Measurements from ENCODE around the gene OOSP4A. TPM values are rescaled to one million over a fixed set of nuclear protein-coding genes. Genes with fewer than 3 reads are reported as not detected.

The OOSP4A gene
- not detected for total RNA-seq

GRCh38 chr11:59963733-59964132, at the start of gene OOSP4A:
TSS of gene OOSP4A (plus strand) at chr11:59964033. CDS start at chr11:59964033, 0 bp downstream.
- no peak within 1 kb of the TSS for H3K27ac Mint-ChIP-seq
- H3K27me3 Mint-ChIP-seq (ENCODE audit: low read depth), result peaks cover 11% of the 10 kb centered on the region
- H3K9me3 Mint-ChIP-seq, result no peaks in the 10 kb centered on the region
- no peak within 1 kb of the TSS for H3K4me3 Mint-ChIP-seq
- H3K4me1 Mint-ChIP-seq (ENCODE audit: low read depth), result no peaks in the 10 kb centered on the region
- H3K36me3 Mint-ChIP-seq (ENCODE audit: insufficient read depth in 2 of 2), result no peaks in the 10 kb centered on the region
- DNase-seq (no peak), ATAC-seq (replicated peaks in 1 of 2) (no peak)

GRCh38 chr11:59918480-59918879, 45.4 kb upstream of the OOSP4A start:
- DNase-seq (no peak), ATAC-seq (replicated peaks in 1 of 2) (no peak)
- Mint-ChIP-seq H3K4me1 (ENCODE audit: low read depth) (no peaks in the 10 kb centered on the region), H3K27ac (no peak overlapping the region), H3K27me3 (ENCODE audit: low read depth) (no peaks in the 10 kb centered on the region), H3K36me3 (ENCODE audit: insufficient read depth in 2 of 2) (peaks cover 2 to 11% of the 10 kb centered on the region in 2 donors), H3K4me3 (no peak overlapping the region), H3K9me3 (peaks cover 13 to 17% of the 10 kb centered on the region in 2 donors)

- Mint-ChIP-seq H3K27me3 (ENCODE audit: low read depth) (no peaks in the 10 kb centered on the region), H3K9me3 (peaks cover 16 to 20% of the 10 kb centered on the region in 2 donors), H3K4me1 (ENCODE audit: low read depth) (no peaks in the 10 kb centered on the region), H3K4me3 (no peak overlapping the region), H3K27ac (no peak overlapping the region), H3K36me3 (ENCODE audit: insufficient read depth in 2 of 2) (peaks cover 2 to 13% of the 10 kb centered on the region in 2 donors)
- ATAC-seq (replicated peaks in 1 of 2) (no peak), DNase-seq (peak; percentile 26 to 34)
Measured at GRCh38 chr11:59918987-59919589, 44.7 kb upstream of the OOSP4A start.

GRCh38 chr11:59923813-59924212, 40.0 kb upstream of the OOSP4A start:
- no peak overlapping the region for H3K27ac Mint-ChIP-seq
- ATAC-seq (replicated peaks in 1 of 2), result no peak

GRCh38 chr11:59931688-59932087, 32.1 kb upstream of the OOSP4A start:
- Mint-ChIP-seq H3K36me3 (ENCODE audit: insufficient read depth in 2 of 2) (peaks cover 0 to 2% of the 10 kb centered on the region in 2 donors), H3K27ac (no peak overlapping the region), H3K27me3 (ENCODE audit: low read depth) (no peaks in the 10 kb centered on the region), H3K4me1 (ENCODE audit: low read depth) (no peaks in the 10 kb centered on the region), H3K4me3 (no peak overlapping the region), H3K9me3 (peaks cover 9 to 11% of the 10 kb centered on the region in 2 donors)
- ATAC-seq (replicated peaks in 1 of 2) (no peak), DNase-seq (no peak)

More at GRCh38 chr11:59923813-59924212, 40.0 kb upstream of the OOSP4A start:
- Mint-ChIP-seq H3K9me3 (peaks cover 26 to 29% of the 10 kb centered on the region in 2 donors), H3K4me1 (ENCODE audit: low read depth) (no peaks in the 10 kb centered on the region), H3K36me3 (ENCODE audit: insufficient read depth in 2 of 2) (peaks cover 12 to 15% of the 10 kb centered on the region in 2 donors), H3K4me3 (no peak overlapping the region), H3K27me3 (ENCODE audit: low read depth) (no peaks in the 10 kb centered on the region)
- no peak for DNase-seq

- H3K36me3 Mint-ChIP-seq (ENCODE audit: insufficient read depth in 2 of 2), result no peaks in the 10 kb centered on the region
- no peak for ATAC-seq (replicated peaks in 1 of 2)
- H3K4me3 Mint-ChIP-seq, result no peak within 1 kb of the TSS
- no peaks in the 10 kb centered on the region for H3K4me1 Mint-ChIP-seq (ENCODE audit: low read depth)
- no peak within 1 kb of the TSS for H3K27ac Mint-ChIP-seq
- DNase-seq, result no peak
- H3K27me3 Mint-ChIP-seq (ENCODE audit: low read depth), result no peaks in the 10 kb centered on the region
- no peaks in the 10 kb centered on the region for H3K9me3 Mint-ChIP-seq
Measured at GRCh38 chr11:59938132-59938531, 25.7 kb upstream of the OOSP4A start, which contains the start of gene OOSP1. TSS of gene OOSP1 (plus strand) at chr11:59938432. CDS start at chr11:59938455, 23 bp downstream.

GRCh38 chr11:59938718-59939117, 25.1 kb upstream of the OOSP4A start:
- no peak overlapping the region for H3K27ac Mint-ChIP-seq
- no peaks in the 10 kb centered on the region for H3K27me3 Mint-ChIP-seq (ENCODE audit: low read depth)
- no peak for ATAC-seq (replicated peaks in 1 of 2)
- H3K36me3 Mint-ChIP-seq (ENCODE audit: insufficient read depth in 2 of 2), result no peaks in the 10 kb centered on the region
- H3K9me3 Mint-ChIP-seq, result no peaks in the 10 kb centered on the region
- no peaks in the 10 kb centered on the region for H3K4me1 Mint-ChIP-seq (ENCODE audit: low read depth)
- DNase-seq, result no peak
- H3K4me3 Mint-ChIP-seq, result no peak overlapping the region

- no peaks in the 10 kb centered on the region for H3K4me1 Mint-ChIP-seq (ENCODE audit: low read depth)
- ATAC-seq (replicated peaks in 1 of 2) (no peak), DNase-seq (no peak)
- no peaks in the 10 kb centered on the region for H3K9me3 Mint-ChIP-seq
- no peak overlapping the region for H3K4me3 Mint-ChIP-seq
- H3K27ac Mint-ChIP-seq, result no peak overlapping the region
- no peaks in the 10 kb centered on the region for H3K36me3 Mint-ChIP-seq (ENCODE audit: insufficient read depth in 2 of 2)
- H3K27me3 Mint-ChIP-seq (ENCODE audit: low read depth), result no peaks in the 10 kb centered on the region
Measured at GRCh38 chr11:59939482-59939881, 24.4 kb upstream of the OOSP4A start.

- no peaks in the 10 kb centered on the region for H3K4me1 Mint-ChIP-seq (ENCODE audit: low read depth)
- no peaks in the 10 kb centered on the region for H3K36me3 Mint-ChIP-seq (ENCODE audit: insufficient read depth in 2 of 2)
- no peak overlapping the region for H3K27ac Mint-ChIP-seq
- no peak overlapping the region for H3K4me3 Mint-ChIP-seq
- no peak for DNase-seq
- H3K27me3 Mint-ChIP-seq (ENCODE audit: low read depth), result no peaks in the 10 kb centered on the region
- ATAC-seq (replicated peaks in 1 of 2), result no peak
- no peaks in the 10 kb centered on the region for H3K9me3 Mint-ChIP-seq
Measured at GRCh38 chr11:59941091-59941490, 22.7 kb upstream of the OOSP4A start.

- Mint-ChIP-seq H3K27ac (no peak overlapping the region), H3K4me3 (no peak overlapping the region), H3K27me3 (ENCODE audit: low read depth) (no peaks in the 10 kb centered on the region), H3K36me3 (ENCODE audit: insufficient read depth in 2 of 2) (no peaks in the 10 kb centered on the region), H3K4me1 (ENCODE audit: low read depth) (no peaks in the 10 kb centered on the region), H3K9me3 (no peaks in the 10 kb centered on the region)
- DNase-seq, result no peak
- ATAC-seq (replicated peaks in 1 of 2), result no peak
Measured at GRCh38 chr11:59943997-59944714, 19.7 kb upstream of the OOSP4A start.

- no peak for DNase-seq
- no peaks in the 10 kb centered on the region for H3K9me3 Mint-ChIP-seq
- H3K27me3 Mint-ChIP-seq (ENCODE audit: low read depth), result no peaks in the 10 kb centered on the region
- H3K27ac Mint-ChIP-seq, result no peak overlapping the region
- H3K36me3 Mint-ChIP-seq (ENCODE audit: insufficient read depth in 2 of 2), result no peaks in the 10 kb centered on the region
- H3K4me1 Mint-ChIP-seq (ENCODE audit: low read depth), result no peaks in the 10 kb centered on the region
- H3K4me3 Mint-ChIP-seq, result no peak overlapping the region
- no peak for ATAC-seq (replicated peaks in 1 of 2)
Measured at GRCh38 chr11:59944720-59945119, 19.1 kb upstream of the OOSP4A start.

- Mint-ChIP-seq H3K36me3 (ENCODE audit: insufficient read depth in 2 of 2) (no peaks in the 10 kb centered on the region), H3K4me1 (ENCODE audit: low read depth) (no peaks in the 10 kb centered on the region), H3K4me3 (no peak overlapping the region), H3K27me3 (ENCODE audit: low read depth) (peaks cover 7% of the 10 kb centered on the region), H3K27ac (no peak overlapping the region), H3K9me3 (no peaks in the 10 kb centered on the region)
- ATAC-seq (replicated peaks in 1 of 2) (no peak), DNase-seq (no peak)
Measured at GRCh38 chr11:59953463-59954218, 10.2 kb upstream of the OOSP4A start.

- Mint-ChIP-seq H3K9me3 (no peaks in the 10 kb centered on the region), H3K27ac (no peak overlapping the region), H3K36me3 (ENCODE audit: insufficient read depth in 2 of 2) (no peaks in the 10 kb centered on the region), H3K4me1 (ENCODE audit: low read depth) (no peaks in the 10 kb centered on the region), H3K4me3 (no peak overlapping the region), H3K27me3 (ENCODE audit: low read depth) (peaks cover 7% of the 10 kb centered on the region)
- no peak for DNase-seq
- ATAC-seq (replicated peaks in 1 of 2), result no peak
Measured at GRCh38 chr11:59954219-59954847, 9.5 kb upstream of the OOSP4A start.
